HG03095 (cell line): Measurements from ENCODE around the gene EIF5B.
"Not testable (repeated sequence)": the region's sequence is repeated elsewhere in the genome, so short reads cannot be mapped to it uniquely, and the experiment has no call there.

ENCODE experiments used
- ATAC-seq: cut with Tn5 transposase; IDR thresholded peaks from one replicate; pipeline ENCODE4 v1.9.1; 2021; ENCODE audit warnings: moderate library complexity; ENCODE audit not compliant: unreplicated experiment

The EIF5B gene

DNA sequence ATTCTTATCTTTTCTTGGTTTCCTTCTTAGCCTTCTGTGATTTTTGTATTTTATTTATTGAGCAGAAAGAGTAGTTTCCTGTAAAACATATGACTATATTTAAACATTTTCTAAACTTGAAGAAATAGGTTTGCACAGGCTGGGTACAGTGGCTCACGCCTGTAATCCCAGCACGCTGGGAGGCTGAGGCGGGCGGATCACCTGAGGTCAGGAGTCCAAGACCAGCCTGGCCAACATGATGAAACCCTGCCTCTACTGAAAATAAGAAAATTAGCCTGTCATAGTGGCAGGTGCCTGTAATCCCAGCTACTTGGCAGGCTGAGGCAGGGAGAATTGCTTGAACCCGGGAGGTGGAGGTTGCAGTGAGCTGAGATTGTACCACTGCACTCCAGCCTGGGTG lies 31.7 kb downstream of the EIF5B start:
- not testable (repeated sequence) for ATAC-seq

- no peak for ATAC-seq
These were observed 36.0 kb downstream of the EIF5B start for GRCh38 chr2:99373144-99373543.

DNA sequence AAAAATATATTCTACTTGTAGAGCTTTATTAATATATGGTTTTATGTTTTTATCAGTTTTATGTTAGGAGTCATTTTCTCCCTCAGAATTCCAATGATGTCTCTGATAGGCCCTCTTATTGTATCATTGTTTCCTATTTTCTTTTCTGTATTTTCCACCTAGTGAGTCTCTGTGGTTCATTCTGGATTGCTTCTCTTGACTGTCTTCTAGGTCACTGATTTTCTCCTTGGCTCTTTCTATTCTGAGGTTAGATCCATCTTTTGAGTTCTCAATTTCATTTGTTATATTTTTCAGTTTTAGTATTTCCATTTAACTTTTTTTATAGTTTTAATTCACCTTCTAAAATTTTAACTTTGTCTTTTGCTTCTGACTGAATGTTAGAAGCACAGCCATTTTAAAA lies 37.6 kb downstream of the EIF5B start:
- no peak for ATAC-seq

GRCh38 chr2:99376254-99376864 lies 39.2 kb downstream of the EIF5B start:
- ATAC-seq, result no peak

DNA sequence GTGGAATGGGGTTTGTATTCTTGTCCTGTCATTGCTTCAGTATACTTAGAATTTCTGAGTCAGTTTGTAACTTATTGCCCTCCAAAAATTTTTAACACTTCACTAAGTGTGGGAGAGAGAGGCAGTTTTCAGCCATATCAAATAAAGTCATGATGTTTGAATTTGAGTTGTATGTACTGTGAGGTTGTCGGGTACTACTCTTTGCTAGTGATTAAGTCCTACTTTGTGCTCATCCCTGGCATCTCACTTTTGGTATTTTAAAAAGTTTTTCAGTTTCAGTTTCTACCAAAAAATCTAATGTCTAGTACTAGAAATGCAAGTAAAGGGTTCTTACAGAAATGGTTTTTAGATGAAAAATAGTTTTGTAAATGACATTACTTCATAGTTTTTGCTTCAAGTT lies 40.7 kb downstream of the EIF5B start:
- no peak for ATAC-seq

DNA sequence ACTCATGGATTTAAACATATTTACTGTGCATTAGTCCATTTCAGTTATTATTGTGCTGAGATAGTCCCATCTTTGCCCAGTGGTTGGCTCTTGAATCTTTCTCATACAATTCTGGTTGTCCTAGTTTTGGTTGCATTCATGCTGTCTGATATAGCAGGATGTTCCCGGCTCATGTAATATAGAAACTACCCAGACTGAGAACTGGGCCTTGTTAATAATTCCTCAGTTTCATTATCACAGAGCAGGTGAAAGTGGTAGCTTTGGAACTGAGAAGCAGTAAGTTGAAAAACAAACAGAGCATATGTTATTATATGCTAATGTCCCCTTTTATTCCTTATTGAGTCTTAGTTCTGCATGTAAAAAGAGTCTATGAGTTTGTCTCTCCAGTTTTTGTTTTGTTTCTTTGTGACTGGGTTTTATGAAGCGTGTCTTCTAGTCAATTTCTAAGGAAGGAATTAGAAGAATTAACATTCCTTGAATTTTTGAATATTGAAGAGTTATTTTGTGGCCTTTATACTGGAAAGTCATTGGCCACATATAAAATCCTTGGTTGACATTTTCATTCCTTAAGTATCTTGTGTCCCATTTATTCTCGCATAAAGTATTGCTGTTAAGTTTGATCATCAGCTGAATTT lies 43.3 kb downstream of the EIF5B start:
- no peak for ATAC-seq

DNA sequence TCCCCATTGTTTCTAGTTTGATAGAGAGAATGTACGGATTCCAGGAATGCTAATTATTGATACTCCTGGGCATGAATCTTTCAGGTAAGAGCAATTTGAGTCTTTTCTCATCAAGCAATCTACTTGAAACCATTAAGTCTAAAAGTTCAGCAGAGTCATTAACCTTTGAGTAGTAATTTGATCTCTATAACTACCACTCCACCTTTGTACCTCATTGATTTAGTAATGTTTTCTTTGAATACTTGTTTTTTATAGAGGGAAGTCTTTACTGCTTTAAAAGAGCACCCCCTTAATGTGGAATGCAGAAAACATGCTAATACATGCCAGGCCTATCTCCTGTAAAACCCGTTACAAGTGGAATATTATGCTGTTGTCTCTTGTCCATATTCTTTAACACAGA lies 45.0 kb downstream of the EIF5B start:
- ATAC-seq, result no peak

DNA sequence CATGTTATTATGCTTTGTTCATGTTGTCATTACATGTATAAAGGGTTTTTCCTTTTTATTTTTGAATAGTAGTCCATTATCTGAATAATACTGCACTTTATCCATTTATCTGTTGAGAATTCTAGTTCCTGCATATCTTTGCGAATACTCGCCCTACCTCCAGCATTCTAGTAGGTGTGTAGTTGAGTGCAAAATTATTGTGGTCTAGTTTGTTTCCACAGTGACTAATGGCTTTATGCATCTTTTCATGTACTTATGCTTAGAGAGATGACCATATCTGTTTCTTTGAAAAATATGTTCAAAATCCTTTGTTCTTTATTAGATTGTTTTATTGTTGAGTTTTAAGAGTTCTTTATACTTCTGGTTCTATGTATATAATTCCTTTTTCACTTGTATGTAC lies 48.8 kb downstream of the EIF5B start:
- ATAC-seq, result no peak

DNA sequence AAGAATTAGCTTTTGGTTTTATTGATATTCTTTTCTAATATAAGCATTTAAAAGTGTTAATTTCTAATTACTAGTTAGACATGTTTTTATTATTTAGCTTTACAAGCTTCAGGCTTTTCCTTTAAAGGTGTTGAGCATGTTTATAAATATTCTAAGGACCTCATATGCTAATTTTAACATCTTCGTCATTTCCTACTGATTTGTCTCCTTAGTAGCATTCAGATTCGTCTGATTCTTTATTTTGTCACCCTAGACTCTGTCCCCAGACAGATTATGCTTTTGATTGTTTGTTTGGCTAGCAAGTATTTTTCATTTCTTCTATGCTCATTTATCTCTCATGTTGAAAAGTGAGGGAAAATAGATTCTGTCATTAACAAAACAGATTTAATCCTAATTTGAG lies 51.7 kb downstream of the EIF5B start:
- no peak for ATAC-seq

- ATAC-seq, result no peak
These were observed 52.2 kb downstream of the EIF5B start for GRCh38 chr2:99389371-99389770.

- ATAC-seq, result no peak
These were observed 52.8 kb downstream of the EIF5B start for GRCh38 chr2:99389946-99390345.

DNA sequence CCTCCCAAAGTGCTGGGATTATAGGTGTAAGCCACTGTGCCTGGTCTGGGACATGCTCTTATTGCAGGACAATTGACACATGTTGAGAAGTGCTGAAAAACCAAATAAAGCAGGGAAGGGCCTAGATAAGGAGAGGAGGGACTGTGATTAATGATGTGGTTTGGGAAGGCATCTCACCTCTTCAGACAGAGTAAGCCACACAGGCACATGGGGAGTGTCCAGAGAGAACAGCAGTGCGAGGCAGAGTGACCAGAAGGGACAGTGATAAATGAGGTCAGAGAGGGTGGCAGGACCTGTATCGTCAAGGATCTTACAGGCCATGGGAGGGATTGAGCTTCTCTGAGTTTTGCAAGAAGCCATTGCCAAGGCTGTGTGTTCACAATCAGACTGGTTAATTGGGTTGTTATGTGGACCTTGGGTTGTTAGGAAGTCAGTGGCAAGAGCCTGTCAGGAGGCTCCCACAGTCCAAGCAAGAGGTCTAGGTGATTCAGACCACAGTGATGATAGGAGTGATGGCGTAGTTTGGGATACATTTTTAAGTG lies 58.5 kb downstream of the EIF5B start:
- ATAC-seq, result no peak

DNA sequence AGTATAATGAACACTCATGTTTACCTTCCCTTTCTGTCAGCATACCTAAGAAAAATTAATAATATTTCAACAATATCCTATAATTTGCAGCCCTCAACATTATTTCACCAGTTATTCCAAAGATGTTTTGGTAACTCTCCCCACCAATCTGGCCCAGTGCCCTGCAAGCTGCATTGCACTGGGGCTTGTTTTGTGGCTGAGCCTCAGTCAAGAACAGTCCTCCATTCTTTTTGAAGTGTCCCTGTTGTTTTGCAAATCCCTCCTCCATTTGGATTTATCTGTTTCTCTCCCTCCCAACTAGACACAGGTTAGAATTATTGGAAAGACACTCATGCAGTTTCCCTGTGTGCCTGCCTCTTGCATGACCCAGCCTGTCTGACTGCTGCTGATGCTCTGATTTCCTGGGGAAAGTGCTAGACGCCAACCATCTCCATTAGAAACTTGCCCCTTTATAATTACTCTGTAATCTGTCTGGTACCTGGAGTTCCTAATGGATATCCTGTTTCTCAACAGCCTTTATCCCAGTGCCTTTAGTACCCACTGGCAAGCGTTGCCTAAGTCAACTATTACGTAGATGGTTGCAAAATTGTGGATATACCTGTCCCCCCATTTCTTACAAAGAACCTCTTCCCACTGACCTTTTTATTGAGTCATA lies 60.2 kb downstream of the EIF5B start:
- ATAC-seq, result no peak

- no peak for ATAC-seq
These were observed 61.1 kb downstream of the EIF5B start for GRCh38 chr2:99398303-99398702.

DNA sequence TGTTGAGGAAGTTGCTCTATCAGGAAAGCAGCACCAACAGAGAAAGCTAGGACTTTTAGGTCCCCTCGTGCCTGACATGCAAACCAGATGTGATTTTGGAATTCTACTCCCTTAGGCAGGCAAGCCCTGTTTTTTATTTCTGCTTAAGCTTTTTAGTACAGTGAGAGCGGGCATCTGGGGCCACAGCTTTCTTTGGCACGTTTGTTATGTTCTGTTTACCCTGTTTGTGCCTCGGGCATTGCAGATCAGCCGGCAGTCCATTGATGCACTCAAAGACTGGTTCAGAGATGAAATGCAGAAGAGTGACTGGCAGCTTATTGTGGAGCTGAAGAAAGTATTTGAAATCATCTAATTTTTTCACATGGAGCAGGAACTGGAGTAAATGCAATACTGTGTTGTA lies 61.9 kb downstream of the EIF5B start:
- ATAC-seq, result no peak

- ATAC-seq, result no peak
These were observed 62.6 kb downstream of the EIF5B start for GRCh38 chr2:99399795-99400194.

GRCh38 chr2:99401841-99402240 lies 64.7 kb downstream of the EIF5B start:
- no peak for ATAC-seq

DNA sequence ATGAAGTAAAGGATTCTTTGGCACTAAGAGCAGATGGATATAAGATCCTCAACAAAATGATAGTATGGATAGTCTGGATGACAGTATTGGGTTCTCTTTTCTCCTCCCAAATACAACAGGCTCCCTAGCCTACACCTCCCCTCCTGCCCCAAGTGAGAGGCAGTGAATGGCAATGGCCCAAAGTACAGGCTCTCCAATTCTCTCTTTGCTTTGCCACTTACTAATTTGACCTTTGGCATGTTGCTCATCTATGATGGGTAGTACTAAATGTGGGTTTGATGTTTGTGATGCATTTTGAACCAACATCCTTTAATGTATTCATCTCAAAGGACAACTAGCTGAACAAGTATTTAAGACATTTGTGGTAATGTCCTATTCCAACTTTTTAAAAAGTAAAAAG lies 65.9 kb downstream of the EIF5B start:
- ATAC-seq, result no peak

- no peak for ATAC-seq
These were observed 66.3 kb downstream of the EIF5B start for GRCh38 chr2:99403524-99403923.

DNA sequence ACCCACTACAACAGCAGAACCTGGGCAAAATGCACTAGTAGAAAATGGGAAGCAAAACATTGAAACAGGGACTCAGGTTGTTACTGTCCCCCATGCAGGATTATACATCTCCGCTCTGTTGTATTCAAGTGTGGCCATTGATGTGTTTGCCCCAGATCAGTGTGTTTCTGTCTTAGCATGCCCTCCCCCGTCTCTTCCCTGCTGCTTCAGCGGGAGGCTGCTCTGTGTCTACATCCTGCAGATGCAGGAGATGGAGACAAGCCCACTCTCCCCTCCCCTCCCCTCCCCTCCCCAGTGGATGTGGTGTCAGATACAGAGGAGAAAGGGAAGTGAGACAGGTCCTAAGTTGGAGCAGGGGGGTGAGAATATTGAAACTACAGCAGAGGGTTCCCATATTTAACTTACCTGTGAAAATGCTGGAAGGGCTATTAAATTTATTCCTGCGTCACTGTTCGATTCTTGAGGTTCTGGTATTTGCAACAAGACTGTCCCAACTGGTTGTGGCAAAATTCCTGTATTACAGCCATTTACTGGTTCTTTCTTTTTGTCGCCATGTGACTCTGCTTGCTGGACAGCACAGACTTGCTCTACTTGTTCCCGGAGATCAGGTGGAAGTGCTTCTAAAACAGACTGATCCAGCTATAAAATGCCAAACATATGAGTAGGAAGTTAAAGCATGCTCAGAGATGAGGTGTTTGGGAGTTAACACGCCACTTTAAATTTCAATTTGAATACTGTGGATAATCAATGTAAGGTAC lies 67.0 kb downstream of the EIF5B start:
- ATAC-seq, result no peak

DNA sequence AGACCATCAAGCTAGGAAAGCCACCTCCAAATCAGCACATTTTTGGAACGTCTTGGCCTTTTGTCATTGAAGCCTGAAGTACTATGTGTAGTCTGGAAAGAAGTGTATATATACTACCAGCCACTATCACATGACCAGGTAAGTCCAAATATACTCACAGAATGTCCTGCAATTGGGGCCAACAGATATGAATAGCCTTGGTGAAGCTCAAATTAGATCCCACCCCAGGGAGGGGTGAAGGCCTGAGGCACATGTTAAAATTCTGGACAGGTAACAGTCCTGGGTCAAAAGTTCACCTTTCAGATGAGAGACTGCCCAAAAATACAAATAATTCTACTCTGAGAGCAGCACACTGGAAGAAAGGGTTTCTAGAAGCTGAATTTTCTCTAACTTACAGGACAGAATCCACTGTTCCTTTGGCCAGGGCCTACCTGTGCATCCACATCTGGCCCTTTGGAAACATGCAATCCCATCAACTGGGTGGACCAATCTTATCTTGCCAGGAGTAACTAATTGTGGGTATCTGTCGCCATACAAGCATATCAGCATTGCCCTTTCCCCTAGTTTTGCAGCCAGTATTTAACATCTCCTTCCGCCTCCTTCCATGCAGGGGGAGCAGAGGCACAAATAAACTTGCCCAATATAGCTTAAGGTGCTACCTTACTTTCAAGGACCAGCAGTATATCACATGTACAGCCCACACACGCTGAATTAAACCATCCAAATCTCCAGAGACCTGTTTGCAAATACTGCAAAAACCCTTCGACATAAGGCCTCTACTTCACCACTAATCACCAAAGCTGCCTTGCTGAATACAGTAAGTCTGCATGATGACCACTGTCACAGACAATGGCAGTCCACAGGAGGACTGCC lies 67.8 kb downstream of the EIF5B start:
- no peak for ATAC-seq
